ENCODE measurements around the gene KLHL29. TPM values are rescaled to one million over a fixed set of nuclear protein-coding genes. Genes with fewer than 3 reads are reported as not detected.

Gene KLHL29
- total and polyA plus RNA-seq, 2 donors (not counting 1 experiment from before 2014, with no cell fraction given): 1.3 to 3.4 TPM

DNA sequence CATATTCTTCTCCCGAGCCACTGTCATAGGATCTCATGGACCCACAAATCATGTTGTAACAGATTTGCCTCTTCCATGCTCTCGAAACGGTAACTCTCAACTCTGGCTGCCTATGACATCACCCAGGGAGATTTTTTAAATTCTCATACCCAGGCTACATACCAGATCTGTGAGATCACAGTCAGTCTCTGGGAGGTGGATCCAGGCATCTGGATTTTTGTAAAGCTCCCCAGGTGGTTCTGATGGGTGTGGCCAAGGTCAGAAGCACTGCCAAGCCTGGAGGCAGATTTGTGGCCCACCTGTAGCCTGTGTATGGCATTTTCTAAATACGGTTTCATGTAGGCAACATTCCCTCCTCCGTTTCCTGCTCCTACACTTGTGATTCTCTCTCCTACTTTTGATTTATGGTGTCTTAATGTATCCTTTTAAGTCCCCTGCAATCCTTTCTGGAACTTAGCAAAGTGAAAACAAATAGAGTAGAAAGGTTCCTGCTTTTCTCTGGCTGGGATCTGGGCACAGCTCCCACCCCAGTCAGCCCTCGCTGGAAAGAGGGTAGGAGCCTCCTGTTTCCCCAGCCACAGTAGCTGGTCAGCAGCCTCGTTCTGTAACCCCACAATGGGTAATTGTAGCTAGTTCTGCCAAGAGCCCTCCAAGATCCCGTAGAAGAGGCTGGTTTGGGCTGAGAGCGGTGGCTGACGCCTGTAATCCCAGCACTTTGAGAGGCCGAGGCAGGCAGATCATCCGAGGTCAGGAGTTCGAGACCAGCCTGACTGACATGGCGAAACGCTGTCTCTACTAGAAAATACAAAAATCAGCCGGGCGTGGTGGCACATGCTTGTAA lies 96.2 kb downstream of the KLHL29 start:
- ATAC-seq (ENCODE audit: low read depth) (no peak), DNase-seq (no peak)
- H3K27ac ChIP-seq (ENCODE audit: low read length in 2 of 2): no peak overlapping the region
- ChIA-PET POLR2A (no interaction called here), CTCF (no interaction called here)
- H3K4me1 Mint-ChIP-seq: no peaks in the 10 kb centered on the region
- no peak overlapping the region for H3K4me3 ChIP-seq (ENCODE audit: control extremely low read depth in 1 of 5, extremely low read depth in 1 of 5, insufficient read depth in 1 of 5, low read depth in 2 of 5, low read length in 4 of 5)
- intact Hi-C loops (cut with micrococcal nuclease): no loop called here
- H3K27ac Mint-ChIP-seq: no peak overlapping the region
- H3K27me3 ChIP-seq (replicated peaks in 1 of 4; ENCODE audit: control extremely low read depth in 1 of 4, control insufficient read depth in 3 of 4, insufficient read depth in 4 of 4, low read length in 3 of 4): no peaks in the 10 kb centered on the region
- no peak overlapping the region for H3K4me3 Mint-ChIP-seq
- H3K9me3 ChIP-seq (ENCODE audit: control extremely low read depth in 1 of 3, control insufficient read depth in 2 of 3, insufficient read depth in 1 of 3, low read length in 2 of 3): no peaks in the 10 kb centered on the region
- H3K4me2 ChIP-seq (replicated peaks; ENCODE audit: low read depth, low read length, poor library complexity, severe bottlenecking): no peak overlapping the region
- H3K36me3 ChIP-seq (replicated peaks in 1 of 2; ENCODE audit: control extremely low read depth in 1 of 2, control insufficient read depth in 1 of 2, extremely low read depth in 1 of 2, insufficient read depth in 2 of 2, low read length in 1 of 2): no peaks in the 10 kb centered on the region
- H2AFZ ChIP-seq (ENCODE audit: insufficient read depth, low read depth, low read length, poor library complexity, severe bottlenecking): no peak overlapping the region
- H3K9ac ChIP-seq (ENCODE audit: low read length): no peak overlapping the region
- H3K79me2 ChIP-seq (ENCODE audit: control insufficient read depth, insufficient read depth, low read length): no peaks in the 10 kb centered on the region
- no peak for TF ChIP-seq EZH2 (IDR thresholded peaks at IDR 0.05; ENCODE audit: borderline replicate concordance, insufficient read depth, low read depth, low read length, poor library complexity, severe bottlenecking)
- TF ChIP-seq, protein P1, sequence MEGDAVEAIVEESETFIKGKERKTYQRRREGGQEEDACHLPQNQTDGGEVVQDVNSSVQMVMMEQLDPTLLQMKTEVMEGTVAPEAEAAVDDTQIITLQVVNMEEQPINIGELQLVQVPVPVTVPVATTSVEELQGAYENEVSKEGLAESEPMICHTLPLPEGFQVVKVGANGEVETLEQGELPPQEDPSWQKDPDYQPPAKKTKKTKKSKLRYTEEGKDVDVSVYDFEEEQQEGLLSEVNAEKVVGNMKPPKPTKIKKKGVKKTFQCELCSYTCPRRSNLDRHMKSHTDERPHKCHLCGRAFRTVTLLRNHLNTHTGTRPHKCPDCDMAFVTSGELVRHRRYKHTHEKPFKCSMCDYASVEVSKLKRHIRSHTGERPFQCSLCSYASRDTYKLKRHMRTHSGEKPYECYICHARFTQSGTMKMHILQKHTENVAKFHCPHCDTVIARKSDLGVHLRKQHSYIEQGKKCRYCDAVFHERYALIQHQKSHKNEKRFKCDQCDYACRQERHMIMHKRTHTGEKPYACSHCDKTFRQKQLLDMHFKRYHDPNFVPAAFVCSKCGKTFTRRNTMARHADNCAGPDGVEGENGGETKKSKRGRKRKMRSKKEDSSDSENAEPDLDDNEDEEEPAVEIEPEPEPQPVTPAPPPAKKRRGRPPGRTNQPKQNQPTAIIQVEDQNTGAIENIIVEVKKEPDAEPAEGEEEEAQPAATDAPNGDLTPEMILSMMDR (IDR thresholded peaks at IDR 0.05): no peak
- WGBS (ENCODE audit: insufficient coverage): 79% methylated on average over 13 of the region's 17 CpGs
- no peaks in the 10 kb centered on the region for H3K9me3 Mint-ChIP-seq (ENCODE audit: insufficient read depth)
- H3K4me1 ChIP-seq (ENCODE audit: control insufficient read depth in 2 of 2, insufficient read depth in 2 of 2, low read length in 2 of 2): no peaks in the 10 kb centered on the region
- H3K27me3 Mint-ChIP-seq: peaks cover 9% of the 10 kb centered on the region
- no peaks in the 10 kb centered on the region for H4K20me1 ChIP-seq (ENCODE audit: control insufficient read depth, insufficient read depth, low read length, poor library complexity, severe bottlenecking)

DNA sequence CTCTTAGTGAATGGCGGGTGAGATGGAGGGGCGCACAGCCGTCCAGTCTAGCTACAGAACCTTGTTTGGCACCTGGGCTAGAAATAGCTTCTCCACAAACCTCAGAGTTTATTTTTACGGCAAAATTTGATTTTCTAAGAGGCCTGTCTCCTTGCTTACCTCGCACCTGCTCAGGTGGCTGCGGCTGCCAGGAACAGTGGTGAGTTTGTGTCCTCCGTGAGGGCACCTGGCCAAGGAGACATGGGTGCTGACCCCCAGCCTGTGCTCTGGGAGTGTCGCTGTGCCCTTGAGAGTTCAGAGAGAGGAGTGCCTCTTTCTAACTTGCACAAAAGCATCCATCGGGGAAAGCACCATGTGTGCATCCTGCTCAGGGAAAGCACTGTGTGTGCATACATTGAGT lies 97.2 kb downstream of the KLHL29 start:
- TF ChIP-seq, protein P1 (IDR thresholded peaks at IDR 0.05): no peak
- TF ChIP-seq EZH2 (IDR thresholded peaks at IDR 0.05; ENCODE audit: borderline replicate concordance, insufficient read depth, low read depth, low read length, poor library complexity, severe bottlenecking): no peak
- H3K4me2 ChIP-seq (replicated peaks; ENCODE audit: low read depth, low read length, poor library complexity, severe bottlenecking): no peak overlapping the region
- no peaks in the 10 kb centered on the region for H3K9me3 Mint-ChIP-seq (ENCODE audit: insufficient read depth)
- no peak overlapping the region for H2AFZ ChIP-seq (ENCODE audit: insufficient read depth, low read depth, low read length, poor library complexity, severe bottlenecking)
- 90% methylated on average over 8 of the region's 9 CpGs for whole genome bisulfite sequencing (ENCODE audit: insufficient coverage)
- H3K27ac ChIP-seq (ENCODE audit: low read length in 2 of 2): no peak overlapping the region
- H3K27me3 Mint-ChIP-seq: peaks cover 9% of the 10 kb centered on the region
- intact Hi-C loops (cut with micrococcal nuclease): no loop called here
- no peak for ATAC-seq (ENCODE audit: low read depth)
- CTCF ChIA-PET: no interaction called here
- H3K27me3 ChIP-seq (replicated peaks in 1 of 4; ENCODE audit: control extremely low read depth in 1 of 4, control insufficient read depth in 3 of 4, insufficient read depth in 4 of 4, low read length in 3 of 4): no peaks in the 10 kb centered on the region
- H3K4me3 Mint-ChIP-seq: no peak overlapping the region
- POLR2A ChIA-PET: no interaction called here
- H3K4me3 ChIP-seq (ENCODE audit: control extremely low read depth in 1 of 5, extremely low read depth in 1 of 5, insufficient read depth in 1 of 5, low read depth in 2 of 5, low read length in 4 of 5): no peak overlapping the region
- H3K4me1 ChIP-seq (ENCODE audit: control insufficient read depth in 2 of 2, insufficient read depth in 2 of 2, low read length in 2 of 2): no peaks in the 10 kb centered on the region
- no peaks in the 10 kb centered on the region for H3K79me2 ChIP-seq (ENCODE audit: control insufficient read depth, insufficient read depth, low read length)
- no peaks in the 10 kb centered on the region for H3K36me3 ChIP-seq (replicated peaks in 1 of 2; ENCODE audit: control extremely low read depth in 1 of 2, control insufficient read depth in 1 of 2, extremely low read depth in 1 of 2, insufficient read depth in 2 of 2, low read length in 1 of 2)
- no peaks in the 10 kb centered on the region for H4K20me1 ChIP-seq (ENCODE audit: control insufficient read depth, insufficient read depth, low read length, poor library complexity, severe bottlenecking)
- H3K9ac ChIP-seq (ENCODE audit: low read length): no peak overlapping the region
- no peaks in the 10 kb centered on the region for H3K4me1 Mint-ChIP-seq
- DNase-seq: no peak
- H3K27ac Mint-ChIP-seq: no peak overlapping the region
- no peaks in the 10 kb centered on the region for H3K9me3 ChIP-seq (ENCODE audit: control extremely low read depth in 1 of 3, control insufficient read depth in 2 of 3, insufficient read depth in 1 of 3, low read length in 2 of 3)

Data from B cell (primary cell).